CD4-positive, CD25-positive, alpha-beta regulatory T cell (primary cell): ENCODE results near the gene CDC25B. TPM values are rescaled to one million over a fixed set of nuclear protein-coding genes. Genes with fewer than 3 reads are reported as not detected.
"Not testable (repeated sequence)": the region's sequence is repeated elsewhere in the genome, so short reads cannot be mapped to it uniquely, and the experiment has no call there.

ENCODE experiments used
- ATAC-seq, 2 donors: fragments of 150-1000 bp; cut with Tn5 transposase; one replicate each; pipeline ENCODE4 v1.10.0; 2021; ENCODE audit warnings: low read depth in 2 of 2, moderate number of reproducible peaks in 2 of 2, moderate library complexity in 1 of 2
- DNase-seq, 3 donors: peaks; one replicate each; pipeline versions ENCODE4 v3.0.0 to v3.0.0-alpha.2; 2012 to 2022; ENCODE audit warnings: mixed read lengths in 1 of 3
- H3K27ac ChIP-seq: one replicate; pipeline ENCODE4 v1.7.0; 2013; ENCODE audit warnings: mild to moderate bottlenecking, low read length; ENCODE audit not compliant: insufficient read depth, poor library complexity, severe bottlenecking
- H3K27me3 ChIP-seq: one replicate; pipeline ENCODE4 v1.7.0; 2013; ENCODE audit warnings: low read length; ENCODE audit not compliant: control insufficient read depth, insufficient read depth
- H3K36me3 ChIP-seq: one replicate; pipeline ENCODE4 v1.7.0; 2013; ENCODE audit warnings: mild to moderate bottlenecking, low read length, moderate library complexity; ENCODE audit not compliant: control insufficient read depth, insufficient read depth
- H3K4me1 ChIP-seq: 2 replicates; pipeline ENCODE4 v1.7.0; 2013; ENCODE audit warnings: mild to moderate bottlenecking, low read length; ENCODE audit not compliant: insufficient read depth, control insufficient read depth, poor library complexity, severe bottlenecking
- H3K4me3 ChIP-seq: one replicate; pipeline ENCODE4 v1.7.0; 2013; ENCODE audit warnings: low read depth, mild to moderate bottlenecking, low read length, moderate library complexity
- H3K9me3 ChIP-seq, 2 experiments: 1 replicate in 1 of 2; 2 replicates in 1 of 2; pipeline ENCODE4 v1.7.0; 2013; ENCODE audit warnings: low read length in 2 of 2, mild to moderate bottlenecking in 1 of 2, moderate library complexity in 1 of 2; ENCODE audit not compliant: control insufficient read depth in 2 of 2
- H3K27ac Mint-ChIP-seq, 3 donors: one replicate each; pipeline ENCODE4 v1.8.0; 2020 to 2022; ENCODE audit warnings: mild to moderate bottlenecking in 3 of 3, mixed read lengths in 3 of 3, moderate library complexity in 2 of 3
- H3K27me3 Mint-ChIP-seq: one replicate; pipeline ENCODE4 v1.8.0; 2022; ENCODE audit warnings: mild to moderate bottlenecking, mixed read lengths
- H3K36me3 Mint-ChIP-seq: one replicate; pipeline ENCODE4 v1.8.0; 2020; ENCODE audit warnings: mixed read lengths
- H3K4me1 Mint-ChIP-seq, 4 donors: one replicate each; pipeline ENCODE4 v1.8.0; 2020 to 2022; ENCODE audit warnings: mixed read lengths in 4 of 4, mild to moderate bottlenecking in 1 of 4
- H3K4me3 Mint-ChIP-seq, 4 donors: one replicate each; pipeline ENCODE4 v1.8.0; 2020 to 2022; ENCODE audit warnings: mild to moderate bottlenecking in 4 of 4, mixed read lengths in 4 of 4, moderate library complexity in 3 of 4
- H3K9me3 Mint-ChIP-seq, 7 donors: one replicate each; pipeline ENCODE4 v1.8.0; 2020 to 2022; ENCODE audit warnings: mixed read lengths in 7 of 7, mild to moderate bottlenecking in 3 of 7, moderate library complexity in 2 of 7
- polyA plus RNA-seq, 4 donors: library from polyadenylated mRNA; unstranded; fragments of 300-500 nt; fragmentation: Illumina TruSeq; gene quantifications; one replicate each; pipeline ENCODE4 v1.2.3, GENCODE V29; 2021
- total RNA-seq: library from RNA; stranded (reverse); gene quantifications from one replicate; pipeline ENCODE4 v1.2.3, GENCODE V29; 2022

The CDC25B gene
- total and polyA plus RNA-seq, 5 donors from 2014 or later = 39.7 to 310 (median 47.6) TPM

DNA sequence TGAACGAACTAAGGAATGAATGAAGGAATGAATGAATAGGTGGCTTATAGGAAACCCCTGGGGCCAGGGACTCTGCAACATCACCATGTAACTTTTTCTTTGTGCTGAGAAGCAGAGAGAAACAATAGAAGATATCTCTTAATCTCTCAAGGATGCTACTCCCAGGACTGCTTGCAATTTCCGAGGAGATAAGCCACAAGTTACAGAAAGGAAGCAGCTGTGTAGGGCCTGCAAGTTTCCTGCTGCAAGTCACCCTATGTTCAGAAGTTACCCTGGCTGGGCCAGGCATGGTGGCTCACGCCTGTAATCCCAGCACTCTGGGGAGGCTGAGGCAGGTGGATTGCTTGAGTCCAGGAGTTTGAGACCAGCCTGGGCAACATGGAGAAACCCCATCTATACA is 43.2 kb downstream of the CDC25B start:
- no peaks in the 10 kb centered on the region for H3K36me3 Mint-ChIP-seq
- H3K4me3 ChIP-seq = no peak overlapping the region
- peak in 1 of 3 donors; percentile 42 for DNase-seq

DNA sequence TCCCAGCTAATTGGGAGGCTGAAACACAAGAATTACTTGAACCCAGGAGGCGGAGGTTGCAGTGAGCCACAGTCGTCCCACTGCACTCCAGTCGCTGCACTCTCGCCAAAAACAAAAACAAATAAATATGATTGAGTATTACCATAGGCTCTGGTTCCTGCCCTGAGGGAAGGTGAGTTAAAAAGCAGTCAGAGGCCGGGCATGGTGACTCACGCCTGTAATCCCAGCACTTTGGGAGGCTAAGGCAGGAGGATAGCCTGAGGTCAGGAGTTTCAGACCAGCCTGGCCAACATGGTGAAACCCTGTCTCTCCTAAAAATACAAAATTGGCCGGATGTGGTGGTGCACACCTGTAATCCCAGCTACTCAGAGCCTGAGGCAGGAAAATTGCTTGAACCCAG is 44.1 kb downstream of the CDC25B start:
- not testable (repeated sequence) for H3K9me3 Mint-ChIP-seq, H3K4me3 Mint-ChIP-seq, H3K36me3 Mint-ChIP-seq, H3K27me3 ChIP-seq, H3K36me3 ChIP-seq, DNase-seq, H3K27ac Mint-ChIP-seq, H3K27me3 Mint-ChIP-seq, H3K4me1 Mint-ChIP-seq, H3K4me3 ChIP-seq, H3K9me3 ChIP-seq, ATAC-seq, H3K27ac ChIP-seq, H3K4me1 ChIP-seq

More for the DNA sequence above, 43.2 kb downstream of the CDC25B start:
- Histone ChIP-seq H3K4me1 (no peaks in the 10 kb centered on the region), H3K9me3 (no peaks in the 10 kb centered on the region), H3K36me3 (no peaks in the 10 kb centered on the region), H3K27ac (no peak overlapping the region), H3K27me3 (no peaks in the 10 kb centered on the region)
- Mint-ChIP-seq H3K4me1 (peaks cover 0 to 2% (median 0%) of the 10 kb centered on the region in 4 donors), H3K27ac (peak overlapping the region in 1 of 3 donors; percentile 6), H3K4me3 (no peak overlapping the region), H3K9me3 (peaks cover 0 to 2% (median 0%) of the 10 kb centered on the region in 7 donors), H3K27me3 (no peaks in the 10 kb centered on the region)
- ATAC-seq = no peak

DNA sequence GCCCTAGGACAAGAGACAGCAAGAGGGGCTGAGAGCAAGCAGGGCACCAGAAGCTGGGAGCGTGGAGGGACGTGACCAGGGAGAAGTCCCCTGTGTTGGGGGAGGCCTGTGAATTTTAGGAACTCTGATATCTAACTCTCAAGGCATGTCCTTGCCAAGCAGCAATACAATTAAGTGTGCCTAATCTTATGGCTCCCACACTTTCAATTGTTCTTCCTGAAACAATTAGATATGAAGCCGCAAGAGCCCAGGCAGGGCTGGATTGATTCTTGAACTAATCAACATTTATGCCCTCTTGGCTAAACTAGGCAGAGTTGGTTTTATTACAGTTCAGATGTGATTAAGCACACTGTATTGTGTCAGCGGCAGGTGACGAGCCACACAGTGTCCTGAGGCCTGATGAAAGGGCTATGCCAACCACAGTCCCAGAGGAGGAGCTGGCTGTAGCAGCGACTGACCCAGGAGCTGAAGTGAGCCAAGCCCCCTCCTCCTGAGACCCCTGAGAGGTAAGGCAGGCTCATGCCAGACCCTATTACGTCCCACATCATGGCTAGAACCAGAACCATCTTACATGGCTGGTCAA is 46.3 kb downstream of the CDC25B start:
- H3K9me3 ChIP-seq = no peaks in the 10 kb centered on the region
- H3K27ac Mint-ChIP-seq = no peak overlapping the region
- H3K4me3 ChIP-seq = no peak overlapping the region
- no peaks in the 10 kb centered on the region for H3K27me3 Mint-ChIP-seq
- ATAC-seq (no peak), DNase-seq (no peak)
- no peaks in the 10 kb centered on the region for H3K36me3 Mint-ChIP-seq
- no peak overlapping the region for H3K27ac ChIP-seq
- peaks cover 0 to 12% (median 8%) of the 10 kb centered on the region in 4 donors for H3K4me1 Mint-ChIP-seq
- peaks cover 8% of the 10 kb centered on the region for H3K4me1 ChIP-seq
- H3K36me3 ChIP-seq = no peaks in the 10 kb centered on the region
- H3K9me3 Mint-ChIP-seq = peaks cover 0 to 2% (median 0%) of the 10 kb centered on the region in 7 donors
- no peaks in the 10 kb centered on the region for H3K27me3 ChIP-seq
- H3K4me3 Mint-ChIP-seq = no peak overlapping the region

DNA sequence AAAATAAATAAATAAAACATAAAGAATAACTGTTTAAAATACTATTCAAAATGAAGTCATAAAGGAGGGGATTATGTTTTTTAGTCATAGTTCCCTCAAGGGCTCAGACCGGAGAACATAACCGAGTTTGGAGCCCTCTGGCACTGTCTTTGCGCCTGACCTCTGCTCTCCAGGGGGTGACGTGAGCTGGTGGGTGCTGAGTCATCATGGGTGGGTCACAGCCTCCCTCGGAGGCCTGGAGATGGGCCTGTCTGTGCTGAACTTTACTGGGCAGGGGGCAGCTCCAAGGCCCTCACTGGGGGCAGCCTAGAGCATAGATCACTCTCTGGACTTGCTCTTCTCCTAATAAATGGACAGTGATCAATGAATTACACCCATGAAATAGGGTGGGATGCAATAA is 47.4 kb downstream of the CDC25B start:
- Histone ChIP-seq H3K9me3 (no peaks in the 10 kb centered on the region), H3K27ac (no peak overlapping the region), H3K4me1 (peaks cover 12% of the 10 kb centered on the region), H3K36me3 (no peaks in the 10 kb centered on the region), H3K4me3 (no peak overlapping the region), H3K27me3 (no peaks in the 10 kb centered on the region)
- no peak overlapping the region for H3K27ac Mint-ChIP-seq
- H3K4me3 Mint-ChIP-seq = no peak overlapping the region
- ATAC-seq = no peak
- H3K27me3 Mint-ChIP-seq = no peaks in the 10 kb centered on the region
- no peak for DNase-seq
- H3K36me3 Mint-ChIP-seq = no peaks in the 10 kb centered on the region
- peaks cover 0 to 2% (median 0%) of the 10 kb centered on the region in 7 donors for H3K9me3 Mint-ChIP-seq
- peaks cover 0 to 23% (median 15%) of the 10 kb centered on the region in 4 donors for H3K4me1 Mint-ChIP-seq

- H3K36me3 Mint-ChIP-seq, H3K27ac ChIP-seq, H3K9me3 Mint-ChIP-seq, H3K27me3 ChIP-seq, H3K36me3 ChIP-seq, H3K27me3 Mint-ChIP-seq, DNase-seq, H3K9me3 ChIP-seq, H3K4me3 ChIP-seq, ATAC-seq, H3K27ac Mint-ChIP-seq: not testable (repeated sequence)
- peaks cover 13% of the 10 kb centered on the region for H3K4me1 ChIP-seq
- Mint-ChIP-seq H3K4me1 (peaks cover 5 to 29% (median 20%) of the 10 kb centered on the region in 4 donors), H3K4me3 (peak overlapping the region in 1 of 4 donors; percentile 47)
These were observed 48.0 kb downstream of the CDC25B start for GRCh38 chr20:3843990-3844619.

DNA sequence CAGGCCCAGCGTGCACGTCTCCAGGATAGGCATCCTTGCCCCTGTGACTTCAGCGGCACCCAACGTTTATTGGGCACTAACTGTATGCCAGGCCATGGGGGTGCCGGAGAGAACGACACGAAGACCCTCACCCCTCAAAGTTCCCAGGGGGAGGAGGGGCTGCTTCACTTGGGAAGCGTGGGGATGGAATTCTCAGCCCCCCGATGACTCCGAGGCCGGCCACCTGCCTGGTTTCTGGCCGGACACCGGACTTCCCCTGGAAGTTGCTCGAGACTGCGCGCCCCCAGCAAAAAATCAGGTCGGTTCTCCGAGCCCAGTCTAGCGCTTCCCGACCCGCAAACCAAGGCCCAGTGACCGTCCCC is 50.2 kb downstream of the CDC25B start:
- Histone ChIP-seq H3K36me3 (no peaks in the 10 kb centered on the region), H3K27ac (peak overlapping the region; percentile 77), H3K9me3 (no peaks in the 10 kb centered on the region), H3K4me1 (peaks cover 13% of the 10 kb centered on the region), H3K27me3 (no peaks in the 10 kb centered on the region), H3K4me3 (peak overlapping the region; percentile 63)
- peaks cover 5 to 36% (median 25%) of the 10 kb centered on the region in 4 donors for H3K4me1 Mint-ChIP-seq
- H3K36me3 Mint-ChIP-seq = no peaks in the 10 kb centered on the region
- H3K4me3 Mint-ChIP-seq = peak overlapping the region; percentile 91 to 97 (median 93)
- ATAC-seq (no peak), DNase-seq (peak in 2 of 3 donors; percentile 6 to 21)
- no peaks in the 10 kb centered on the region for H3K27me3 Mint-ChIP-seq
- no peaks in the 10 kb centered on the region for H3K9me3 Mint-ChIP-seq
- peak overlapping the region in 2 of 3 donors; percentile 91 to 93 for H3K27ac Mint-ChIP-seq

DNA sequence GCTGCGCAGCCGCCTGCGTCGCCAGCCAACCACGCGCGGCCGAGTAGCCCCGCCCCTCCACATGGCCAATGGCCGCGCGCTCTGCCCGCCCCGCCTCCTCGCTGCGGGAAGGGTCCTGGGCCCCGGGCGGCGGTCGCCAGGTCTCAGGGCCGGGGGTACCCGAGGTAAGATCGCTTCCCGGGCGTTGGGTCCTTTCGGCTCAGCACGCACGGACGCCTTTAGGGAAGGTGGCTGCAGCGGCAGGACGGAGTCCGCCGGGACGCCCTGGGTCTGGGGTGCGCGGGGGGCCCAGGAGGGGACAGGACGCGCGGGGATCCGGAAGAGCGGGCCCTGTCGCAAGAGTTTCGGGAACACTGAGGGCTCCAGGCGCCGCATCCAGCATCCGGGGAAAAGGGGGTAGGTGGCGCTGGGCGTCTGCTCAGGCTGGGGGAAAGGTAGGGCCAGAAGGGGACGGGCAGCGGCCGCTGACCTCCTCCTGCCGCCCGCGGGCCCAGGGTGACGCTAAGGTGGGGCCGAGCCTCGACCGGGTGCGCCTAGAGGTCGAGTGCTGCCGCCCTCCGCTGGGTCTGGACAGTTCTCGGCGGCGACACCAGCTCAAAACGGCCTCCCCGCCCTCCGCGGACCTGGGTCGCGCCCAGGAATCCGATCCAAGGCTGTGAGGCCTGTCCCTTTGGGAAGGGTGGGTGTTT is 50.8 kb downstream of the CDC25B start, which contains the start of gene MAVS:
MAVS (plus strand) TSS at position 95 of the 689 bp plus-strand sequence. CDS start 7,791 bp downstream, outside the sequence.
- peak; percentile 98 for ATAC-seq
- Histone ChIP-seq H3K4me1 (peaks cover 13% of the 10 kb centered on the region), H3K36me3 (no peaks in the 10 kb centered on the region), H3K27ac (peak within 1 kb of the TSS; percentile 77), H3K9me3 (no peaks in the 10 kb centered on the region), H3K4me3 (peak within 1 kb of the TSS; percentile 77), H3K27me3 (no peaks in the 10 kb centered on the region)
- DNase-seq = peak; percentile 82 to 87 (median 83)
- Mint-ChIP-seq H3K27me3 (no peaks in the 10 kb centered on the region), H3K4me1 (peaks cover 5 to 36% (median 25%) of the 10 kb centered on the region in 4 donors), H3K9me3 (no peaks in the 10 kb centered on the region), H3K27ac (peak within 1 kb of the TSS; percentile 82 to 93 (median 91)), H3K36me3 (no peaks in the 10 kb centered on the region), H3K4me3 (peak within 1 kb of the TSS; percentile 91 to 97 (median 93))
